GM19193 (cell line): ENCODE results near the gene PPFIBP2.

Experiments
- POLR2A ChIP-seq: IDR thresholded peaks from 4 replicates; pipeline ENCODE4 v1.6.1; 2011; ENCODE audit not compliant: insufficient read depth, insufficient read length; ENCODE audit errors: extremely low read depth

The PPFIBP2 gene

GRCh38 chr11:7548659-7549274 is 35.0 kb downstream of the PPFIBP2 start:
- TF ChIP-seq POLR2A, result no peak

GRCh38 chr11:7549681-7550080 is 35.9 kb downstream of the PPFIBP2 start:
- no peak for TF ChIP-seq POLR2A

GRCh38 chr11:7551571-7551970 is 37.8 kb downstream of the PPFIBP2 start:
- TF ChIP-seq POLR2A, result no peak

- no peak for TF ChIP-seq POLR2A
Measured at GRCh38 chr11:7552666-7553065, 38.9 kb downstream of the PPFIBP2 start.

GRCh38 chr11:7555052-7555699 is 41.4 kb downstream of the PPFIBP2 start:
- no peak for TF ChIP-seq POLR2A

- no peak for TF ChIP-seq POLR2A
Measured at GRCh38 chr11:7558046-7558445, 44.2 kb downstream of the PPFIBP2 start.

- TF ChIP-seq POLR2A, result no peak
Measured at GRCh38 chr11:7559398-7560283, 45.8 kb downstream of the PPFIBP2 start.

GRCh38 chr11:7561562-7561961 is 47.8 kb downstream of the PPFIBP2 start:
- no peak for TF ChIP-seq POLR2A

GRCh38 chr11:7563281-7563680 is 49.5 kb downstream of the PPFIBP2 start:
- no peak for TF ChIP-seq POLR2A

- no peak for TF ChIP-seq POLR2A
Measured at GRCh38 chr11:7564803-7565202, 51.0 kb downstream of the PPFIBP2 start.

GRCh38 chr11:7567311-7567710 is 53.5 kb downstream of the PPFIBP2 start:
- no peak for TF ChIP-seq POLR2A

GRCh38 chr11:7569044-7569443 is 55.2 kb downstream of the PPFIBP2 start:
- no peak for TF ChIP-seq POLR2A

- TF ChIP-seq POLR2A, result no peak
Measured at GRCh38 chr11:7570241-7570640, 56.4 kb downstream of the PPFIBP2 start.

- no peak for TF ChIP-seq POLR2A
Measured at GRCh38 chr11:7570938-7571521, 57.2 kb downstream of the PPFIBP2 start.

- TF ChIP-seq POLR2A, result no peak
Measured at GRCh38 chr11:7571640-7572000, 57.8 kb downstream of the PPFIBP2 start.
